Retinal pigment epithelial cell (primary cell): ENCODE data around the gene ASAP2.

Source experiments
- DNase-seq: peaks from one replicate; pipeline ENCODE4 v3.0.0-alpha.2; 2010; ENCODE audit warnings: low read depth
- H3K4me3 ChIP-seq: 2 replicates; pipeline ENCODE4 v1.5.1; 2011; ENCODE audit warnings: mild to moderate bottlenecking, low read length, control low read depth, moderate library complexity
- TF ChIP-seq, protein P1 (sequence below): conservative IDR thresholded peaks from 2 replicates; pipeline ENCODE4 v1.5.1; 2011; ENCODE audit warnings: low read depth, low read length, control low read depth, inconsistent platforms

Gene ASAP2

DNA sequence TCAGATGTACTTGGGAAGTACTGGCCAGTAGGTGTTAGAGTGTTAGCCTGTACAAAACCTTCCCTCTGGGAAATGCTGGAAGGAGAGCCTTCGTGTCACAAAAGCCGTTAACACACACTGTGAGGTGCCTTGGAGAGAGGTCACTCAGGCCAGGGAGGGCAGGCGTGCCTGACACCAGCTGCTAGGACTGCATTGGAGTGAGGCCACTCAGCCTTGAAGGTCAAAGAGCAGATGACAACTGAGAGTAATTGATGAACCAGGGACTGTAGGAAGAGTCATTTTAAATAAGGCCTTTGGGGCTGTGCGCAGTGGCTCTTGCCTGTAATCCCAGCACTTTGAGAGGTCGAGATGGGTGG, 45.4 kb downstream of the ASAP2 start:
- no peak overlapping the region for H3K4me3 ChIP-seq
- TF ChIP-seq, protein P1, sequence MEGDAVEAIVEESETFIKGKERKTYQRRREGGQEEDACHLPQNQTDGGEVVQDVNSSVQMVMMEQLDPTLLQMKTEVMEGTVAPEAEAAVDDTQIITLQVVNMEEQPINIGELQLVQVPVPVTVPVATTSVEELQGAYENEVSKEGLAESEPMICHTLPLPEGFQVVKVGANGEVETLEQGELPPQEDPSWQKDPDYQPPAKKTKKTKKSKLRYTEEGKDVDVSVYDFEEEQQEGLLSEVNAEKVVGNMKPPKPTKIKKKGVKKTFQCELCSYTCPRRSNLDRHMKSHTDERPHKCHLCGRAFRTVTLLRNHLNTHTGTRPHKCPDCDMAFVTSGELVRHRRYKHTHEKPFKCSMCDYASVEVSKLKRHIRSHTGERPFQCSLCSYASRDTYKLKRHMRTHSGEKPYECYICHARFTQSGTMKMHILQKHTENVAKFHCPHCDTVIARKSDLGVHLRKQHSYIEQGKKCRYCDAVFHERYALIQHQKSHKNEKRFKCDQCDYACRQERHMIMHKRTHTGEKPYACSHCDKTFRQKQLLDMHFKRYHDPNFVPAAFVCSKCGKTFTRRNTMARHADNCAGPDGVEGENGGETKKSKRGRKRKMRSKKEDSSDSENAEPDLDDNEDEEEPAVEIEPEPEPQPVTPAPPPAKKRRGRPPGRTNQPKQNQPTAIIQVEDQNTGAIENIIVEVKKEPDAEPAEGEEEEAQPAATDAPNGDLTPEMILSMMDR = no peak
- no peak for DNase-seq

DNA sequence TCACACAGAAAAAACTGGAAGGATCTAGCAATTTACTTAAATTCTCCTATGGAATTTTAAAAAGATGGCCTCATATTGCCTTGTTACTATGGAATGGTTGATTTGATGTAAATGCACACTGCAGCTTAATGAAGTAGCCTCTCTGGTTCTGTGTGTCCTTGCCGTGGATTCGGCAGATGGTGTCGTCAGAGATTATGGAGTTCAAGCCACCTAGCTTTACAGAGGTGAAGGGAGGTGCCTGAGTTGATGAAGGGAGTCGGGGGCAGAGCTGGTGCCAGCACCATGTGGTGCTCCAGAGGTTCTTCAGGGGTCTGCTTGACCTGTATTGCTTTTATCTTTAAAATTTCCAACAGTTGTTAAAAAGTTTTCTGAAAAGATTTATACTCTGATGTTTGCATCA, 48.8 kb downstream of the ASAP2 start:
- H3K4me3 ChIP-seq = no peak overlapping the region

DNA sequence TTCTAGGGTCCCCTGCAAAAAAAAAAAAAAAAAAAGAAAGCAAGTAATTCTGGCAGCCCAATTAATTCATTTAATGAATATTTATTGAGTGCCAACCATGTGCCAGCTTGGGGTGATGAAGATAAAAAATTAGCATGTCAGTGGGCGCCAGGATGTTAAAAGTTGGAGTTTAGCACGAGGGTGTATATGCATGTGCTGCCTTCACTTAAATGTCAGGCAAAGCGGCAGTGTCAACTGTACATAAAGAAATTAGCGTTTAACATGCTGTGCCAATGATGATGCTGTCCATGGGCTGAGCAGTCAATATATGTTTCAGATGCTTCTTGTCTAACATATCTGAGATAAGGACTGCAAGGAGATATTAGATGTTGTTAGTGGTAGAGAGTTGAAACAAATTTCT, 49.5 kb downstream of the ASAP2 start:
- H3K4me3 ChIP-seq = no peak overlapping the region
- no peak for DNase-seq
- TF ChIP-seq, protein P1 = no peak

More for the DNA sequence above, 48.8 kb downstream of the ASAP2 start:
- TF ChIP-seq, protein P1 = no peak
- DNase-seq = no peak

DNA sequence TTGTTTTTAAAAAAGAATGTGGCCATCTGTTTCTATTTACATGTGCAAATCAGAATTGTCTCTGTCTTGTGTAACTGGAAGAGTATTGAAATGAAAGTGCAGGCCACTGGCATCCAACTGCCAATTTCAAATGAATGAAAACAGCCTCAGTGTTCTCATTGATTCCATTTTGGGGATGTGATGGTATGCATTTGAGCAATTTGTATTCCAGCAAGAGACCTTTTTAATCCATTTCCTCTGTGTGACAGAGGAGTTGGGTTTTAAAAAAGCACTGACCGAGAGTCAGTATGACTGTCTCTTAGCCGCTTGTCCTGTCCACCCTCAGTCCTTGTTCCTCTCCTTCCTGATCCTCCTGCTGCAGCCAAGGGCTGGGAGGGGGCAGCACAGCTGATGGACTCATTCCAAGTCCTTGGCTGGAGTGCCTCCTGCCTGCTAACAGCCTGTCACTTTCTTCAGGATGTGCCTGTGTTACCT, 50.0 kb downstream of the ASAP2 start:
- H3K4me3 ChIP-seq = no peak overlapping the region
- DNase-seq = no peak
- TF ChIP-seq, protein P1 = peak; percentile 6

DNA sequence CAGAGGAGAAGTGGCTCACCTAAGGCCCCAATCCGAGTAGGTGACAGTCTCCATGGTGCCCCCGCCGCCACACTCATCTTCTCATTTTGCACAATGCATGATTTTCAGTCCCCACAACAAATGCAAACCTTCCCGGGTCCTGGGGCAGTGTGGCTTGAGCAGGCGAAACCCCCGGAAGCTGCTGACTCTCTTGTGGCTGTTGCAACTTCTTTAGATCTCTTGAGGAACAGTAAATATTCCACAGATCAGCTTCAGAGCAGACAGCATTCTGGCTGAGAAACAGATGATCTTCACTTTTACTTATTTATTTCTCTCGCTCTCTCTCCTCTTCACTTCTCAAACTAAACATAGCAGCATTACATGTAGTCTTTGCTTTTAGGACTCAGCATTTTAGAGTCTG, 51.9 kb downstream of the ASAP2 start:
- H3K4me3 ChIP-seq = no peak overlapping the region
- no peak for DNase-seq
- TF ChIP-seq, protein P1 = no peak

DNA sequence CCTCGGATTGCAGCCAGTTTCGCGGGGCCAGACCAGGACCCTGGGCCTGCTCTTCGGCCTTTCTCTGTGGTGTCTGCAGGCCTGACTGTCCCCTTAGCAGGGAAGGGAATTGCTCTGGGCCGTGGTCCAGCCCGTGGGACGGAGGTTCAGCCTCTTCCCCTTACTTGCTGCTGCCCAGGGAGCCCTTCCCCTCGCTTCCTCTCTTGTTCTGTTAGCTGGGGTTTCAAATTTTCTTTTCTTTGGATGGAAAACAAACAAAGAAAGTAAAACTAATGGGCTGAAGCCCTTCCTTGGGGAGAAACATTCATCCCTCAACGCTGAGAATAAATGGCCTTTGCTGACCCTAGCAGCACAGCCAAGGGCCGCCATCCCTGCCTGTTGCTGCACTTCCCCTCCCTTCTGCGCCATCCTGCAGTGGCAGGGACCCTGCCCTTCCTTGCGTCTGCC, 52.4 kb downstream of the ASAP2 start:
- TF ChIP-seq, protein P1 = no peak
- DNase-seq = no peak
- H3K4me3 ChIP-seq = no peak overlapping the region

DNA sequence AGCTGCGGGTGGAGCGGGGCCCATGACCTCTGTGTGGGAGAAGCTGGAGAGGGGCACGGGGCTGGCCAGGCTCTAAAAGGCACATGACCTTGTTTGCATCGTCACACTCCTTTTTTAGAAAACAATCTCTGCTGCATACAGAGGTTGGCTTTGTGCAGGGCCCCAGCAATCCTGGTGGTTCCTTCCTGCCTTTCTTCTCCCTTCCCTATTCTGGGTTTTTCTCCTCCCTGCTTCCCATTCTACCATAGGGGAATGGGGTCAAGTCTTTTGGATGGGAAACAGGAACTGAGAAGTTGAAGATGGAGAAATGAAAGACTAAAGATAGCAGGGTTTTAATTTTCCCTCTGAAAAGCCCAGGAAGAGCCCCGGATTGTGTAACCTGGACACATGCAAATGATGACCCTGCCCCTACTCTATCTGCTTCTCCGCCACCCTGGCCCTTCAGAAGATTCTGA, 53.9 kb downstream of the ASAP2 start:
- DNase-seq = no peak
- TF ChIP-seq, protein P1 = no peak
- no peak overlapping the region for H3K4me3 ChIP-seq
